Activated naive CD8-positive, alpha-beta T cell treated with anti-CD3 and anti-CD28 coated beads, Interleukin-2, amount 50 U/mL, for 16 hours (primary cell): ENCODE data around the gene BTRC.
A peak's percentile ranks its signal among the peaks of the same experiment; 100 is the strongest.
"Not testable (repeated sequence)": the region's sequence is repeated elsewhere in the genome, so short reads cannot be mapped to it uniquely, and the experiment has no call there.

Source experiments
- DNase-seq: peaks from one replicate; pipeline ENCODE4 v3.0.0-alpha.2; 2020; ENCODE audit warnings: low read depth, low spot score

The BTRC gene

GRCh38 chr10:101353692-101354327 is at the start of gene BTRC:
Gene BTRC (plus strand): TSS chr10:101354165. CDS start chr10:101354181, 16 bp downstream.
- DNase-seq, result peak; percentile 90

- DNase-seq, result no peak
Measured at GRCh38 chr10:101304316-101304715, 49.6 kb upstream of the BTRC start.

- no peak for DNase-seq
Measured at GRCh38 chr10:101305320-101306241, 48.4 kb upstream of the BTRC start.

- DNase-seq, result no peak
Measured at GRCh38 chr10:101308051-101308450, 45.9 kb upstream of the BTRC start.

- no peak for DNase-seq
Measured at GRCh38 chr10:101310529-101311184, 43.3 kb upstream of the BTRC start.

GRCh38 chr10:101311185-101312066 is 42.5 kb upstream of the BTRC start:
- no peak for DNase-seq

- no peak for DNase-seq
Measured at GRCh38 chr10:101319241-101319915, 34.6 kb upstream of the BTRC start.

GRCh38 chr10:101321073-101321472 is 32.9 kb upstream of the BTRC start:
- DNase-seq, result no peak

GRCh38 chr10:101322266-101323108 is 31.5 kb upstream of the BTRC start:
- no peak for DNase-seq

GRCh38 chr10:101323495-101323894 is 30.5 kb upstream of the BTRC start:
- no peak for DNase-seq

- not testable (repeated sequence) for DNase-seq
Measured at GRCh38 chr10:101327454-101327853, 26.5 kb upstream of the BTRC start.

- DNase-seq, result no peak
Measured at GRCh38 chr10:101329341-101330032, 24.5 kb upstream of the BTRC start.

GRCh38 chr10:101330231-101330630 is 23.7 kb upstream of the BTRC start:
- no peak for DNase-seq

- DNase-seq, result no peak
Measured at GRCh38 chr10:101330631-101331225, 23.2 kb upstream of the BTRC start.

GRCh38 chr10:101331956-101332355 is 22.0 kb upstream of the BTRC start:
- DNase-seq, result no peak

GRCh38 chr10:101334259-101334658 is 19.7 kb upstream of the BTRC start:
- not testable (repeated sequence) for DNase-seq

- DNase-seq, result no peak
Measured at GRCh38 chr10:101336382-101336781, 17.6 kb upstream of the BTRC start.

GRCh38 chr10:101337836-101338235 is 16.1 kb upstream of the BTRC start:
- no peak for DNase-seq

- DNase-seq, result no peak
Measured at GRCh38 chr10:101341438-101341837, 12.5 kb upstream of the BTRC start.
